GM10266 (cell line): Measurements from ENCODE around the gene HEATR3.
"Not testable (repeated sequence)": the region's sequence is repeated elsewhere in the genome, so short reads cannot be mapped to it uniquely, and the experiment has no call there.

Experiments used
- DNase-seq: peaks from one replicate; pipeline ENCODE4 v3.0.0; 2012; ENCODE audit errors: extremely low spot score
- CTCF ChIP-seq: IDR thresholded peaks from 2 replicates; pipeline ENCODE4 v1.5.1; 2012; ENCODE audit warnings: mild to moderate bottlenecking, low read depth; ENCODE audit not compliant: control insufficient read depth, insufficient read depth; ENCODE audit errors: missing control alignments

Gene HEATR3

GRCh38 chr16:50123417-50123816, 57.6 kb downstream of the HEATR3 start:
- TF ChIP-seq CTCF, result no peak

GRCh38 chr16:50124769-50125168, 59.0 kb downstream of the HEATR3 start:
- no peak for TF ChIP-seq CTCF
- DNase-seq, result no peak

More at GRCh38 chr16:50123417-50123816, 57.6 kb downstream of the HEATR3 start:
- no peak for DNase-seq

GRCh38 chr16:50126183-50126582, 60.4 kb downstream of the HEATR3 start:
- TF ChIP-seq CTCF, result no peak
- DNase-seq, result no peak

- not testable (repeated sequence) for DNase-seq
These were observed 66.8 kb downstream of the HEATR3 start for GRCh38 chr16:50132571-50132970.

- no peak for TF ChIP-seq CTCF
- no peak for DNase-seq
These were observed 67.4 kb downstream of the HEATR3 start for GRCh38 chr16:50133214-50133613.

- peak; percentile 36 for TF ChIP-seq CTCF
- DNase-seq, result no peak
These were observed 70.6 kb downstream of the HEATR3 start for GRCh38 chr16:50136399-50136798.

- no peak for TF ChIP-seq CTCF
- DNase-seq, result no peak
These were observed 71.5 kb downstream of the HEATR3 start for GRCh38 chr16:50137268-50137667.

GRCh38 chr16:50139580-50139979, 73.8 kb downstream of the HEATR3 start:
- no peak for TF ChIP-seq CTCF
- no peak for DNase-seq
